Tibial nerve (tissue), 4 donors: ENCODE results near the gene TJP3. TPM values are rescaled to one million over a fixed set of nuclear protein-coding genes. Genes with fewer than 3 reads are reported as not detected.

Experiments used
- DNase-seq, 2 donors: peaks; one replicate each; pipeline ENCODE4 v3.0.0-alpha.2; 2019; ENCODE audit warnings: low spot score in 2 of 2
- H3K27ac ChIP-seq, 4 donors: fragments of 200-600 bp; sonication (generic) in 3 of 4; one replicate each; pipeline ENCODE4 v1.5.1; 2017 to 2019; ENCODE audit warnings: mild to moderate bottlenecking in 1 of 4
- H3K27me3 ChIP-seq, 2 donors: fragments of 200-600 bp; sonication (generic) in 1 of 2; one replicate each; pipeline versions ENCODE4 v1.5.1 to v1.6.0; 2017 to 2019
- H3K36me3 ChIP-seq, 3 donors: fragments of 200-600 bp; sonication (generic); one replicate each; pipeline ENCODE4 v1.5.1; 2018 to 2019
- H3K4me1 ChIP-seq, 4 donors: fragments of 200-600 bp; sonication (generic) in 3 of 4; one replicate each; pipeline ENCODE4 v1.5.1; 2017 to 2019
- H3K4me3 ChIP-seq, 4 donors: fragments of 200-600 bp; sonication (generic) in 3 of 4; one replicate each; pipeline ENCODE4 v1.5.1; 2017 to 2019; ENCODE audit warnings: mild to moderate bottlenecking in 1 of 4, moderate library complexity in 1 of 4
- H3K9me3 ChIP-seq, 4 donors: fragments of 200-600 bp; sonication (generic) in 3 of 4; one replicate each; pipeline ENCODE4 v1.5.1; 2017 to 2019
- CTCF ChIP-seq, 5 experiments: fragments of 200-600 bp in 3 of 5; fragments of 450-650 bp in 2 of 5; sonication (generic) in 3 of 5; IDR thresholded peaks; one replicate each; pipeline ENCODE4 v1.5.1; 2016 to 2019; ENCODE audit warnings: antibody characterized with exemption in 5 of 5, mild to moderate bottlenecking in 3 of 5, moderate library complexity in 2 of 5
- EP300 ChIP-seq, 2 donors: sonication (generic); formaldehyde crosslinking; IDR thresholded peaks; one replicate each; pipeline ENCODE4 v1.6.1; 2017; ENCODE audit warnings: antibody characterized with exemption in 2 of 2, mild to moderate bottlenecking in 1 of 2
- POLR2A ChIP-seq, 2 donors: fragments of 450-650 bp; IDR thresholded peaks; one replicate each; pipeline ENCODE4 v1.6.1; 2017; ENCODE audit warnings: antibody characterized with exemption in 2 of 2, mild to moderate bottlenecking in 2 of 2, moderate library complexity in 2 of 2
- WGBS, 2 donors: methylation state at CpG; one replicate each; pipeline ENCODE4 v1.1.5; 2018; 5-methylcytosine and 5-hydroxymethylcytosine counted together
- total RNA-seq, 4 donors: library from RNA; depleted of rRNA; stranded (reverse); fragments of >200 nt; gene quantifications; one replicate each; pipeline ENCODE4 v1.1.0, GENCODE V29; 2016

TJP3 gene
- total RNA-seq, 4 donors from 2014 or later = 0.21 to 0.90 (median 0.22) TPM; not detected in 1

DNA sequence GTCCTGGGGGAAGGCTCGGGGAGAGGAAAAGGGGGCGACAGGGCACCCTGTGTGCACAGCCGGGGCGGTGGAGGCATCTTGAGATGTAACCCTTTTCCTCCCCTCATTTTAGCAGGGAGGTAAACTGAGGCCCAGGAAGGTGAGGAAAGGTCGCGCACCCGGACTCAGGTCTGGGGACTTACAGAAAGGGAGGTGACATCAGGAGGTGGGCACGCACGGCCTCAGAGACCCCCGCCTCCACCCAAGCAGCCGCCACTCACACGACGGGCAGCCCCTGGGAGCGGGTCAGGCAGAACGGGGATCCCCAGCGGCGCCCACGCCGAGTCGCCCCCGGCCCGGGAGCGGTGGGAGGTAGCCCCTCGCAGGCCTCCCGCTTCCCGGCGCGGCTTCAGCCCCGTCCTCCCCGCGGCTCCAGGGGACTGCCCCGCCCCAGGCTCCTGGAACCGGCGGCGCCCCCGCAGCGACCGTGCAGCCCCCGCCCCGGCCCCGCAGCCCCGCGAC is 8.4 kb upstream of the TJP3 start:
- peak overlapping the region; percentile 82 to 90 (median 88) for H3K27ac ChIP-seq
- WGBS, 2 donors = 0 to 1% methylated on average over 16 to 38 of the region's 43 CpGs
- no peak for DNase-seq
- H3K9me3 ChIP-seq = no peaks in the 10 kb centered on the region
- peak overlapping the region; percentile 72 to 93 (median 88) for H3K4me3 ChIP-seq
- H3K4me1 ChIP-seq = peaks cover 0 to 31% (median 18%) of the 10 kb centered on the region in 4 donors
- H3K36me3 ChIP-seq = peaks cover 0 to 15% (median 0%) of the 10 kb centered on the region in 3 donors
- H3K27me3 ChIP-seq = peaks cover 0 to 8% of the 10 kb centered on the region in 2 donors
- no peak for TF ChIP-seq POLR2A (IDR thresholded peaks at IDR 0.05)
- TF ChIP-seq CTCF (IDR thresholded peaks at IDR 0.05) = no peak
- no peak for TF ChIP-seq EP300 (IDR thresholded peaks at IDR 0.05)

- peaks cover 0 to 8% of the 10 kb centered on the region in 2 donors for H3K27me3 ChIP-seq
- peaks cover 0 to 31% (median 18%) of the 10 kb centered on the region in 4 donors for H3K4me1 ChIP-seq
- peak within 1 kb of the TSS; percentile 72 to 93 (median 88) for H3K4me3 ChIP-seq
- peak; percentile 71 to 96 (median 95) for TF ChIP-seq CTCF (IDR thresholded peaks at IDR 0.05)
- peak; percentile 64 to 85 for TF ChIP-seq POLR2A (IDR thresholded peaks at IDR 0.05)
- peak in 1 of 2 donors; percentile 6 for TF ChIP-seq EP300 (IDR thresholded peaks at IDR 0.05)
- peak; percentile 83 to 91 for DNase-seq
- 3 to 10% methylated on average over 20 to 77 of the region's 82 CpGs for WGBS, 2 donors
- H3K9me3 ChIP-seq = no peaks in the 10 kb centered on the region
- H3K27ac ChIP-seq = peak within 1 kb of the TSS; percentile 82 to 90 (median 88)
- peaks cover 0 to 9% (median 0%) of the 10 kb centered on the region in 3 donors for H3K36me3 ChIP-seq
Measured at GRCh38 chr19:3700242-3701032, 7.7 kb upstream of the TJP3 start, which contains the start of gene PIP5K1C. TSS of gene PIP5K1C (minus strand) at chr19:3700468. CDS start at chr19:3700390, 78 bp downstream.

DNA sequence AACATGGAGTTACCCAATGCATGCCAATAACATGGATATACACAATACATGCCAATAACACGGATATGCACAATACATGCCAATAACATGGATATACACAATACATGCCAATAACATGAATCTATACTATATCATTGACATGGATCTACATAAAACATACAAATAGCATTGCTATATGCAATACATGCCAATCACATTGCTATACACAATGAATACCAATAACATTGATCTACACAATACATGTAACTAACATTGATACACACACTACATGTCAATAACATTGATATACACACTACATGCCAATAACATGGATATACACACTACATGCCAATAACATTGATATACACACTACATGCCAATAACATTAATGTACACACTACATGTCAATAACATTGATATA is 7.0 kb upstream of the TJP3 start:
- Histone ChIP-seq H3K27me3 (peaks cover 0 to 15% of the 10 kb centered on the region in 2 donors), H3K4me3 (no peak overlapping the region), H3K27ac (no peak overlapping the region), H3K36me3 (peaks cover 0 to 1% (median 0%) of the 10 kb centered on the region in 3 donors), H3K9me3 (no peaks in the 10 kb centered on the region), H3K4me1 (peaks cover 0 to 31% (median 18%) of the 10 kb centered on the region in 4 donors)
- TF ChIP-seq POLR2A (IDR thresholded peaks at IDR 0.05) (no peak), CTCF (IDR thresholded peaks at IDR 0.05) (no peak), EP300 (IDR thresholded peaks at IDR 0.05) (no peak)
- WGBS, 2 donors = 0% methylated on average over 1 of the region's 1 CpG
- DNase-seq = no peak

DNA sequence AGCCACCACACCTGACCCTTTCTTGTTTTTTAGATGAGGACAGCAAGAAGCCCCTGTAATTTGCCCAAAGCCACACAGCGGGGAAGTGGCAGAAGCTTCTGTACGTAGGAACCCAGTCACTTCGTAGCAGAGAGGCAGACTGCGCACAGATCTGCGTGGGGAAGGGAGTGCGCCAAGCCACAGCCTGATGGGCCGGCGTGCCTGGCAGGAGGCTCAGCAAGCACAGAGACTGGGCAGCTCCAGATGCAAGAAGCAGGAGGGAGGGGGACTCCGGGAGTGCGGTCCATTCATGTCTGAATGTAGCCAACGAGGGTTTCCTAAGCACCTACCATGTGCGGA is 347 bp upstream of the TJP3 start:
- no peaks in the 10 kb centered on the region for H3K36me3 ChIP-seq
- 84 to 88% methylated on average over 10 to 12 of the region's 12 CpGs for WGBS, 2 donors
- H3K4me1 ChIP-seq = peaks cover 0 to 3% (median 0%) of the 10 kb centered on the region in 4 donors
- H3K9me3 ChIP-seq = no peaks in the 10 kb centered on the region
- TF ChIP-seq CTCF (IDR thresholded peaks at IDR 0.05) = no peak
- TF ChIP-seq EP300 (IDR thresholded peaks at IDR 0.05) = no peak
- no peak for TF ChIP-seq POLR2A (IDR thresholded peaks at IDR 0.05)
- DNase-seq = no peak
- peaks cover 0 to 52% of the 10 kb centered on the region in 2 donors for H3K27me3 ChIP-seq
- peak overlapping the region in 1 of 4 donors; percentile 70 for H3K27ac ChIP-seq
- no peak overlapping the region for H3K4me3 ChIP-seq

GRCh38 chr19:3710265-3710812 is 2.2 kb downstream of the TJP3 start:
- Histone ChIP-seq H3K36me3 (no peaks in the 10 kb centered on the region), H3K27me3 (peaks cover 0 to 44% of the 10 kb centered on the region in 2 donors), H3K27ac (no peak overlapping the region), H3K4me3 (no peak overlapping the region), H3K9me3 (no peaks in the 10 kb centered on the region), H3K4me1 (peaks cover 0 to 10% (median 0%) of the 10 kb centered on the region in 4 donors)
- peak; percentile 47 to 52 for DNase-seq
- TF ChIP-seq POLR2A (IDR thresholded peaks at IDR 0.05) (no peak), CTCF (IDR thresholded peaks at IDR 0.05) (no peak), EP300 (IDR thresholded peaks at IDR 0.05) (no peak)
- WGBS, 2 donors = 36 to 47% methylated on average over 18 to 20 of the region's 20 CpGs
